GM12878 (cell line): Measurements from ENCODE around the gene UXT. TPM values are rescaled to one million over a fixed set of nuclear protein-coding genes. Genes with fewer than 3 reads are reported as not detected.

Experiments used
- polyA plus RNA-seq, 11 experiments: library from polyadenylated mRNA; depleted of rRNA in 4 of 11; unstranded in 6 of 11; stranded (reverse) in 5 of 11; fragments of >200 nt; fragmentation: Nextera tagmentation in 4 of 11; fragmentation: Illumina TruSeq in 1 of 11; extraction: Ambion mirVana in 4 of 11; extraction: Trizol in 1 of 11; gene quantifications; 1 replicate in 1 of 11; 2 replicates in 10 of 11; pipeline versions ENCODE4 v1.2.1 to v1.2.3, GENCODE V29; 2011 to 2016; ENCODE audit warnings: inconsistent platforms in 2 of 11, missing spikeins in 2 of 11, low read depth in 1 of 11
- total RNA-seq, 4 experiments: library from RNA; depleted of rRNA in 3 of 4; stranded (reverse); fragments of >200 nt in 3 of 4; fragmentation: Illumina TruSeq in 1 of 4; extraction: Trizol in 1 of 4; gene quantifications; 2 replicates each; pipeline versions ENCODE4 v1.2.1 to v1.2.3, GENCODE V29; 2013 to 2021

Gene UXT
- total and polyA plus RNA-seq, 10 of the 15 experiments (the other 5 are each of a cell fraction or from before 2014, with no cell fraction given): 105 to 245 (median 206) TPM

Other genes with a start within 250 kb of the UXT start
- 6.4 and 9.5 TPM in 2 replicates for gene ZNF41, start 176.0 kb downstream of the UXT start, total RNA-seq (2014; rRNA removed)
- 9.5 and 10.6 TPM in 2 replicates for gene ZNF41, start 176.0 kb downstream of the UXT start, total RNA-seq (2014; rRNA removed; fragmentation: Illumina TruSeq; extraction: Trizol)
- gene ZNF41, start 176.0 kb downstream of the UXT start, total RNA-seq (2021): 7.1 and 8.8 TPM in 2 replicates
- 7.1 and 8.2 TPM in 2 replicates for gene ZNF41, start 176.0 kb downstream of the UXT start, polyA plus RNA-seq (2011; rRNA removed)
- gene ZNF41, start 176.0 kb downstream of the UXT start, polyA plus RNA-seq (2014; fragmentation: Illumina TruSeq; extraction: Trizol): 10.1 and 11.3 TPM in 2 replicates
- gene ZNF41, start 176.0 kb downstream of the UXT start, polyA plus RNA-seq (2014; fragmentation: Nextera tagmentation; extraction: Ambion mirVana): 1 to 10 TPM in 1 of 2 experiments, under 1 TPM in 1; 0.95 to 1.2 TPM
- gene ZNF41, start 176.0 kb downstream of the UXT start, polyA plus RNA-seq (2014; rRNA removed): 5.1 and 6.4 TPM in 2 replicates
- 1 to 10 TPM; 7.8 to 8.8 TPM for gene ZNF41, start 176.0 kb downstream of the UXT start, polyA plus RNA-seq (2016; fragmentation: Nextera tagmentation; extraction: Ambion mirVana)
- 22.2 and 25.2 TPM in 2 replicates for gene ARAF, start 98.0 kb downstream of the UXT start, total RNA-seq (2014; rRNA removed)
- gene ARAF, start 98.0 kb downstream of the UXT start, total RNA-seq (2014; rRNA removed; fragmentation: Illumina TruSeq; extraction: Trizol): 20.0 and 22.3 TPM in 2 replicates
- 58.3 and 60.2 TPM in 2 replicates for gene ARAF, start 98.0 kb downstream of the UXT start, total RNA-seq (2021)
- gene ARAF, start 98.0 kb downstream of the UXT start, polyA plus RNA-seq (2011; rRNA removed): 20.7 and 43.0 TPM in 2 replicates
- 26.3 and 35.2 TPM in 2 replicates for gene ARAF, start 98.0 kb downstream of the UXT start, polyA plus RNA-seq (2014; fragmentation: Illumina TruSeq; extraction: Trizol)
- gene ARAF, start 98.0 kb downstream of the UXT start, polyA plus RNA-seq (2014; fragmentation: Nextera tagmentation; extraction: Ambion mirVana): 10 to 100 TPM in 1 of 2 experiments, 1 to 10 TPM in 1; 5.0 to 13.3 TPM
- gene ARAF, start 98.0 kb downstream of the UXT start, polyA plus RNA-seq (2014; rRNA removed): 43.8 and 55.4 TPM in 2 replicates
- gene ARAF, start 98.0 kb downstream of the UXT start, polyA plus RNA-seq (2016; fragmentation: Nextera tagmentation; extraction: Ambion mirVana): 10 to 100 TPM; 74.6 to 79.2 TPM
- gene TIMP1, start 76.7 kb downstream of the UXT start, total RNA-seq (2014; rRNA removed): 128 and 139 TPM in 2 replicates
- 106 and 111 TPM in 2 replicates for gene TIMP1, start 76.7 kb downstream of the UXT start, total RNA-seq (2014; rRNA removed; fragmentation: Illumina TruSeq; extraction: Trizol)
- 130 and 134 TPM in 2 replicates for gene TIMP1, start 76.7 kb downstream of the UXT start, total RNA-seq (2021)
- 47.1 and 106 TPM in 2 replicates for gene TIMP1, start 76.7 kb downstream of the UXT start, polyA plus RNA-seq (2011; rRNA removed)
- gene TIMP1, start 76.7 kb downstream of the UXT start, polyA plus RNA-seq (2014; fragmentation: Illumina TruSeq; extraction: Trizol): 39.3 and 103 TPM in 2 replicates
- gene TIMP1, start 76.7 kb downstream of the UXT start, polyA plus RNA-seq (2014; fragmentation: Nextera tagmentation; extraction: Ambion mirVana): 100 to 1,000 TPM; 312 to 341 TPM
- gene TIMP1, start 76.7 kb downstream of the UXT start, polyA plus RNA-seq (2014; rRNA removed): 101 and 126 TPM in 2 replicates
- gene TIMP1, start 76.7 kb downstream of the UXT start, polyA plus RNA-seq (2016; fragmentation: Nextera tagmentation; extraction: Ambion mirVana): 100 to 1,000 TPM; 160 to 192 TPM
- 0.05 and 0.11 TPM in 2 replicates for gene SYN1, start 39.3 kb downstream of the UXT start, total RNA-seq (2014; rRNA removed)
- gene SYN1, start 39.3 kb downstream of the UXT start, total RNA-seq (2014; rRNA removed; fragmentation: Illumina TruSeq; extraction: Trizol): not detected in 2 replicates
- 0.21 and 0.43 TPM in 2 replicates for gene SYN1, start 39.3 kb downstream of the UXT start, total RNA-seq (2021)
- gene SYN1, start 39.3 kb downstream of the UXT start, polyA plus RNA-seq (2011; rRNA removed): 0.27 and 0.30 TPM in 2 replicates
- 0.16 and 1.5 TPM in 2 replicates for gene SYN1, start 39.3 kb downstream of the UXT start, polyA plus RNA-seq (2014; fragmentation: Illumina TruSeq; extraction: Trizol)
- under 1 TPM in 1 of 2 experiments, not detected in 1; 0.09 TPM for gene SYN1, start 39.3 kb downstream of the UXT start, polyA plus RNA-seq (2014; fragmentation: Nextera tagmentation; extraction: Ambion mirVana)
- not detected in 2 replicates for gene SYN1, start 39.3 kb downstream of the UXT start, polyA plus RNA-seq (2014; rRNA removed)
- gene SYN1, start 39.3 kb downstream of the UXT start, polyA plus RNA-seq (2016; fragmentation: Nextera tagmentation; extraction: Ambion mirVana): under 1 TPM; 0.09 to 0.57 TPM
- 8.3 and 10.1 TPM in 2 replicates for gene CFP, start 29.2 kb downstream of the UXT start, total RNA-seq (2014; rRNA removed)
- 3.5 and 3.7 TPM in 2 replicates for gene CFP, start 29.2 kb downstream of the UXT start, total RNA-seq (2014; rRNA removed; fragmentation: Illumina TruSeq; extraction: Trizol)
- 4.9 and 7.2 TPM in 2 replicates for gene CFP, start 29.2 kb downstream of the UXT start, total RNA-seq (2021)
- 0.42 and 1.1 TPM in 2 replicates for gene CFP, start 29.2 kb downstream of the UXT start, polyA plus RNA-seq (2011; rRNA removed)
- 0.36 and 2.4 TPM in 2 replicates for gene CFP, start 29.2 kb downstream of the UXT start, polyA plus RNA-seq (2014; fragmentation: Illumina TruSeq; extraction: Trizol)
- 1 to 10 TPM in 1 of 2 experiments, under 1 TPM in 1; 0.72 to 2.8 TPM for gene CFP, start 29.2 kb downstream of the UXT start, polyA plus RNA-seq (2014; fragmentation: Nextera tagmentation; extraction: Ambion mirVana)
- 6.5 and 8.7 TPM in 2 replicates for gene CFP, start 29.2 kb downstream of the UXT start, polyA plus RNA-seq (2014; rRNA removed)
- gene CFP, start 29.2 kb downstream of the UXT start, polyA plus RNA-seq (2016; fragmentation: Nextera tagmentation; extraction: Ambion mirVana): 1 to 10 TPM; 1.9 to 2.9 TPM
- 34.2 and 35.8 TPM in 2 replicates for gene ELK1, start 8.6 kb downstream of the UXT start, total RNA-seq (2014; rRNA removed)
- gene ELK1, start 8.6 kb downstream of the UXT start, total RNA-seq (2014; rRNA removed; fragmentation: Illumina TruSeq; extraction: Trizol): 18.1 and 19.9 TPM in 2 replicates
- gene ELK1, start 8.6 kb downstream of the UXT start, total RNA-seq (2021): 53.2 and 55.5 TPM in 2 replicates
- 20.2 and 30.0 TPM in 2 replicates for gene ELK1, start 8.6 kb downstream of the UXT start, polyA plus RNA-seq (2011; rRNA removed)
- 24.6 and 36.1 TPM in 2 replicates for gene ELK1, start 8.6 kb downstream of the UXT start, polyA plus RNA-seq (2014; fragmentation: Illumina TruSeq; extraction: Trizol)
- gene ELK1, start 8.6 kb downstream of the UXT start, polyA plus RNA-seq (2014; fragmentation: Nextera tagmentation; extraction: Ambion mirVana): 1 to 10 TPM; 4.1 to 6.3 TPM
- 29.8 and 31.1 TPM in 2 replicates for gene ELK1, start 8.6 kb downstream of the UXT start, polyA plus RNA-seq (2014; rRNA removed)
- gene ELK1, start 8.6 kb downstream of the UXT start, polyA plus RNA-seq (2016; fragmentation: Nextera tagmentation; extraction: Ambion mirVana): 10 to 100 TPM; 49.7 to 52.3 TPM
- gene ZNF81, start 177.7 kb upstream of the UXT start, total RNA-seq (2014; rRNA removed): 5.1 and 5.2 TPM in 2 replicates
- gene ZNF81, start 177.7 kb upstream of the UXT start, total RNA-seq (2014; rRNA removed; fragmentation: Illumina TruSeq; extraction: Trizol): 5.4 and 5.9 TPM in 2 replicates
- gene ZNF81, start 177.7 kb upstream of the UXT start, total RNA-seq (2021): 7.2 and 7.5 TPM in 2 replicates
- 5.5 and 6.1 TPM in 2 replicates for gene ZNF81, start 177.7 kb upstream of the UXT start, polyA plus RNA-seq (2011; rRNA removed)
- 4.3 and 4.9 TPM in 2 replicates for gene ZNF81, start 177.7 kb upstream of the UXT start, polyA plus RNA-seq (2014; fragmentation: Illumina TruSeq; extraction: Trizol)
- 1 to 10 TPM; 3.4 to 4.3 TPM for gene ZNF81, start 177.7 kb upstream of the UXT start, polyA plus RNA-seq (2014; fragmentation: Nextera tagmentation; extraction: Ambion mirVana)
- 2.6 and 4.4 TPM in 2 replicates for gene ZNF81, start 177.7 kb upstream of the UXT start, polyA plus RNA-seq (2014; rRNA removed)
- 1 to 10 TPM; 3.8 to 4.1 TPM for gene ZNF81, start 177.7 kb upstream of the UXT start, polyA plus RNA-seq (2016; fragmentation: Nextera tagmentation; extraction: Ambion mirVana)